ENCODE results near the gene FAP. TPM values are rescaled to one million over a fixed set of nuclear protein-coding genes. Genes with fewer than 3 reads are reported as not detected.

FAP gene
- total and polyA plus RNA-seq, 7 experiments from 2014 or later, result not detected

DNA sequence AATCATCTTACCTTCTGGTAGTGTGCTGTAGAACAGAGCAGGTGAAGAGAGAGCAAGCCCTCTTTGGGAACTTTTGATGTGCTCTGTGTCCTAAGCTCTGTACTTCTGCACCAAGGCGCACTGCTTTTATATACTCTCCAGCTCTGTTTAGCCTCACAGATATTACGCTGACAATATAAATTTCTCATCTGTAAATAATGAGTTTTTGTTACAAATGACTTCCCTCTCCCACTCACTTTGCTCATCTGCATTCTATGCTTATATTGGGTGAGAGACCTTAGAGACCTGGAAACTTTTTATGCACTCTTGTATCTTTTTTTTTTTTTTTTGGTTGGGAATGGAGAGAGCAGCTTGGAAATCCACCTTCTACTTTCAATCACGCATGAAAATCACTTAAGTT lies 91.1 kb downstream of the FAP start, which contains the start of gene GCG:
Gene GCG, minus strand, starts transcription at position 101 of the 400 bp plus-strand sequence. CDS start 3,069 bp downstream, outside the sequence.
- peaks cover 0 to 7% (median 5%) of the 10 kb centered on the region in 7 donors for H3K4me1 Mint-ChIP-seq
- H3K4me1 ChIP-seq (ENCODE audit: control insufficient read depth in 2 of 2, insufficient read depth in 2 of 2, low read length in 2 of 2), result no peaks in the 10 kb centered on the region
- H3K36me3 ChIP-seq (ENCODE audit: control insufficient read depth in 2 of 3, insufficient read depth in 3 of 3, low read length in 3 of 3), result no peaks in the 10 kb centered on the region
- H3K4me3 Mint-ChIP-seq, result no peak within 1 kb of the TSS
- H3K27me3 ChIP-seq (ENCODE audit: control insufficient read depth in 2 of 2, insufficient read depth in 2 of 2, low read length in 2 of 2), result no peaks in the 10 kb centered on the region
- no peak within 1 kb of the TSS for H3K4me3 ChIP-seq (ENCODE audit: low read length)
- no peaks in the 10 kb centered on the region for H3K9me3 Mint-ChIP-seq
- H3K27me3 Mint-ChIP-seq, result peaks cover 24 to 69% (median 48%) of the 10 kb centered on the region in 5 donors
- no peak within 1 kb of the TSS for H3K27ac ChIP-seq (ENCODE audit: low read depth, low read length)
- DNase-seq, result no peak
- ChIA-PET POLR2A (no interaction called here), CTCF (interaction anchor here (0.6 to 0.7 kb wide), 2 partner anchors 144 to 298 kb away, joined by 3 to 4 read pairs; no protein-coding TSS in a partner anchor)
- no peak within 1 kb of the TSS for H3K27ac Mint-ChIP-seq
- intact Hi-C loops (cut with micrococcal nuclease), result loop anchor here in 1 of 2 donors (10.0 kb wide), 1 partner anchor 567 kb away; no protein-coding TSS in a partner anchor
- ATAC-seq, result no peak
- H3K9me3 ChIP-seq (ENCODE audit: control insufficient read depth in 2 of 3, low read length in 3 of 3), result no peaks in the 10 kb centered on the region
- H3K36me3 Mint-ChIP-seq, result no peaks in the 10 kb centered on the region

DNA sequence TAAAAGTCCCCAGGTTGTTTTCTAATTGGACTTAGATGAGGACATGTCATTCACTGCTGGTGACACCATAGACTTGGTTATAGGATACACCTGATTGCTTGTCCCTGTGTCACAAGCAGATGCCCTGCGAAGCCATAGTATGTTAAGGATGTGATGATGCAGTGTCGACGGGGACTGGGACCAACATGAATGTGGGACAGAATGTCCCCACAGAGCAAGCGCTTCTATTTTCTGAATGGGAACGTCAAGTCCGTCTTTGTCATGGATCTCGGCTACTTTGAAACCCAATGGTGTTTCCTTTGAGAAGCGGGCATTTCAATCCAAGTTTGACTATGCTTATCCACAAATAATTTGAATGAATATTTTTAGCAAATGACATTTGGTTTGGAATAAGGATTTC lies 93.3 kb downstream of the FAP start:
- Histone ChIP-seq H3K27me3 (ENCODE audit: control insufficient read depth in 2 of 2, insufficient read depth in 2 of 2, low read length in 2 of 2) (no peaks in the 10 kb centered on the region), H3K4me3 (ENCODE audit: low read length) (no peak overlapping the region), H3K4me1 (ENCODE audit: control insufficient read depth in 2 of 2, insufficient read depth in 2 of 2, low read length in 2 of 2) (no peaks in the 10 kb centered on the region), H3K36me3 (ENCODE audit: control insufficient read depth in 2 of 3, insufficient read depth in 3 of 3, low read length in 3 of 3) (no peaks in the 10 kb centered on the region), H3K9me3 (ENCODE audit: control insufficient read depth in 2 of 3, low read length in 3 of 3) (no peaks in the 10 kb centered on the region), H3K27ac (ENCODE audit: low read depth, low read length) (no peak overlapping the region)
- no peak overlapping the region for H3K4me3 Mint-ChIP-seq
- peaks cover 0 to 4% (median 0%) of the 10 kb centered on the region in 5 donors for H3K36me3 Mint-ChIP-seq
- no peaks in the 10 kb centered on the region for H3K9me3 Mint-ChIP-seq
- intact Hi-C loops (cut with micrococcal nuclease), result loop anchor here in 1 of 2 donors (10.0 kb wide), 1 partner anchor 565 kb away; no protein-coding TSS in a partner anchor
- ChIA-PET CTCF (no interaction called here), POLR2A (no interaction called here)
- no peak for ATAC-seq
- no peak overlapping the region for H3K27ac Mint-ChIP-seq
- H3K27me3 Mint-ChIP-seq, result peaks cover 34 to 77% (median 61%) of the 10 kb centered on the region in 5 donors
- H3K4me1 Mint-ChIP-seq, result peaks cover 0 to 7% (median 5%) of the 10 kb centered on the region in 7 donors
- DNase-seq, result no peak

DNA sequence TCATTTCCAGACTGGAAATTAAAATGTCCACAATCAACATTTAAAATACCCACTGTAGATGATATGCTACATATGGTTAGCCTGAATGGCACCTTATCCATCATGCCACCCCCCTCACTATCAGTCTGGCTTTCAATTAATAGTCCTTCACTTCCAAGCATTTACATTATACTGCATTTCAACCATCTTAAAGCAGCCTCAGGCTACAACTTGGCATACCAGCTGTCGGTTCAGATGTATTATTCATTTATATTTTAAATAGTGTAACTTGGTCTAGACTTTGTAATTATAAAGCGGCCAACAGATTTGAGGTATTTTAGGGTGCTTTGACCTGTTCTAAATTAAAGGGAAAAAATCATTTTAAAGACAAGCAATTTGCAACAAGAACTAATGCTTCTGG lies 93.8 kb downstream of the FAP start:
- Mint-ChIP-seq H3K4me3 (no peak overlapping the region), H3K27ac (no peak overlapping the region), H3K4me1 (peaks cover 0 to 7% (median 5%) of the 10 kb centered on the region in 7 donors), H3K9me3 (no peaks in the 10 kb centered on the region), H3K36me3 (peaks cover 0 to 4% (median 0%) of the 10 kb centered on the region in 5 donors), H3K27me3 (peaks cover 34 to 74% (median 58%) of the 10 kb centered on the region in 5 donors)
- no peak overlapping the region for H3K4me3 ChIP-seq (ENCODE audit: low read length)
- no peaks in the 10 kb centered on the region for H3K27me3 ChIP-seq (ENCODE audit: control insufficient read depth in 2 of 2, insufficient read depth in 2 of 2, low read length in 2 of 2)
- DNase-seq (no peak), ATAC-seq (no peak)
- H3K36me3 ChIP-seq (ENCODE audit: control insufficient read depth in 2 of 3, insufficient read depth in 3 of 3, low read length in 3 of 3), result no peaks in the 10 kb centered on the region
- H3K4me1 ChIP-seq (ENCODE audit: control insufficient read depth in 2 of 2, insufficient read depth in 2 of 2, low read length in 2 of 2), result no peaks in the 10 kb centered on the region
- ChIA-PET CTCF (no interaction called here), POLR2A (no interaction called here)
- H3K27ac ChIP-seq (ENCODE audit: low read depth, low read length), result no peak overlapping the region
- no peaks in the 10 kb centered on the region for H3K9me3 ChIP-seq (ENCODE audit: control insufficient read depth in 2 of 3, low read length in 3 of 3)
- intact Hi-C loops (cut with micrococcal nuclease), result no loop called here

DNA sequence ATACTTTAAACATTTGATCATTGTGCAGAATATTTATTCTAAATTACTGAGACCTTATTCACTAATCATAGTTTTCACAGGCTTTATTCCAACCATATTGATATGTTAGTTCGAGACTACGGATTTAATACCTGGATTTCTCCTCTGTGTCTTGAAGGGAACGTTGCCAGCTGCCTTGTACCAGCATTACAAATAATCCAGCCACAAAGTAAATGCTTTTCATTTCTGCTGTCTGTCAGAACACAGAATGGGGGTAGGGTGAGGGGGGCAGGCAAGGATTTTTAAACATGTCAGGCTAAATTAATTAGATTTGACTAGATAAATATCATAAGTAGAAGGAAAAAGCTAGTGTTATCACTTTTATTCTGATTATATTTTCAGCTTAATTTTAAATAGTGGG lies 94.3 kb downstream of the FAP start:
- peaks cover 31 to 69% (median 55%) of the 10 kb centered on the region in 5 donors for H3K27me3 Mint-ChIP-seq

GRCh38 chr2:162143969-162144368 lies 99.3 kb downstream of the FAP start:
- Mint-ChIP-seq H3K36me3 (peaks cover 0 to 4% (median 0%) of the 10 kb centered on the region in 5 donors), H3K9me3 (no peaks in the 10 kb centered on the region), H3K4me3 (no peak overlapping the region), H3K27ac (no peak overlapping the region), H3K27me3 (peaks cover 30 to 67% (median 41%) of the 10 kb centered on the region in 5 donors), H3K4me1 (no peaks in the 10 kb centered on the region)
- intact Hi-C loops (cut with micrococcal nuclease), result no loop called here
- Histone ChIP-seq H3K9me3 (ENCODE audit: control insufficient read depth in 2 of 3, low read length in 3 of 3) (no peaks in the 10 kb centered on the region), H3K4me3 (ENCODE audit: low read length) (no peak overlapping the region), H3K4me1 (ENCODE audit: control insufficient read depth in 2 of 2, insufficient read depth in 2 of 2, low read length in 2 of 2) (no peaks in the 10 kb centered on the region), H3K27ac (ENCODE audit: low read depth, low read length) (no peak overlapping the region), H3K36me3 (ENCODE audit: control insufficient read depth in 2 of 3, insufficient read depth in 3 of 3, low read length in 3 of 3) (no peaks in the 10 kb centered on the region), H3K27me3 (ENCODE audit: control insufficient read depth in 2 of 2, insufficient read depth in 2 of 2, low read length in 2 of 2) (peaks cover 0 to 3% of the 10 kb centered on the region in 2 donors)
- ChIA-PET CTCF (interaction anchor here (2.0 kb wide), 1 partner anchor 9 kb away, joined by 7 read pairs; no protein-coding TSS in a partner anchor), POLR2A (no interaction called here)
- DNase-seq (no peak), ATAC-seq (no peak)

More for the DNA sequence above, 94.3 kb downstream of the FAP start:
- H3K27ac ChIP-seq (ENCODE audit: low read depth, low read length), result no peak overlapping the region
- ChIA-PET POLR2A (no interaction called here), CTCF (interaction anchor here (0.7 kb wide), 1 partner anchor 72 kb away, joined by 3 read pairs; no protein-coding TSS in a partner anchor)
- no peak for DNase-seq
- no peak overlapping the region for H3K4me3 Mint-ChIP-seq
- H3K27ac Mint-ChIP-seq, result no peak overlapping the region
- H3K4me1 ChIP-seq (ENCODE audit: control insufficient read depth in 2 of 2, insufficient read depth in 2 of 2, low read length in 2 of 2), result no peaks in the 10 kb centered on the region
- intact Hi-C loops (cut with micrococcal nuclease), result no loop called here
- H3K9me3 ChIP-seq (ENCODE audit: control insufficient read depth in 2 of 3, low read length in 3 of 3), result no peaks in the 10 kb centered on the region
- H3K4me3 ChIP-seq (ENCODE audit: low read length), result no peak overlapping the region
- no peaks in the 10 kb centered on the region for H3K9me3 Mint-ChIP-seq
- no peaks in the 10 kb centered on the region for H3K27me3 ChIP-seq (ENCODE audit: control insufficient read depth in 2 of 2, insufficient read depth in 2 of 2, low read length in 2 of 2)
- ATAC-seq, result no peak
- peaks cover 0 to 4% (median 0%) of the 10 kb centered on the region in 5 donors for H3K36me3 Mint-ChIP-seq
- no peaks in the 10 kb centered on the region for H3K36me3 ChIP-seq (ENCODE audit: control insufficient read depth in 2 of 3, insufficient read depth in 3 of 3, low read length in 3 of 3)
- peaks cover 0 to 4% (median 3%) of the 10 kb centered on the region in 7 donors for H3K4me1 Mint-ChIP-seq

GRCh38 chr2:162138310-162138709 lies 104.9 kb downstream of the FAP start:
- Histone ChIP-seq H3K36me3 (ENCODE audit: control insufficient read depth in 2 of 3, insufficient read depth in 3 of 3, low read length in 3 of 3) (no peaks in the 10 kb centered on the region), H3K27me3 (ENCODE audit: control insufficient read depth in 2 of 2, insufficient read depth in 2 of 2, low read length in 2 of 2) (peaks cover 0 to 3% of the 10 kb centered on the region in 2 donors), H3K4me3 (ENCODE audit: low read length) (no peak overlapping the region), H3K27ac (ENCODE audit: low read depth, low read length) (no peak overlapping the region), H3K4me1 (ENCODE audit: control insufficient read depth in 2 of 2, insufficient read depth in 2 of 2, low read length in 2 of 2) (no peaks in the 10 kb centered on the region), H3K9me3 (ENCODE audit: control insufficient read depth in 2 of 3, low read length in 3 of 3) (no peaks in the 10 kb centered on the region)
- CTCF ChIA-PET, result no interaction called here
- no peak for DNase-seq
- ATAC-seq, result no peak
- H3K36me3 Mint-ChIP-seq, result no peaks in the 10 kb centered on the region
- H3K9me3 Mint-ChIP-seq, result no peaks in the 10 kb centered on the region
- no peaks in the 10 kb centered on the region for H3K4me1 Mint-ChIP-seq
- no peak overlapping the region for H3K4me3 Mint-ChIP-seq
- intact Hi-C loops (cut with micrococcal nuclease), result no loop called here
- no peak overlapping the region for H3K27ac Mint-ChIP-seq
- POLR2A ChIA-PET, result no interaction called here
- peaks cover 0 to 53% (median 21%) of the 10 kb centered on the region in 5 donors for H3K27me3 Mint-ChIP-seq

DNA sequence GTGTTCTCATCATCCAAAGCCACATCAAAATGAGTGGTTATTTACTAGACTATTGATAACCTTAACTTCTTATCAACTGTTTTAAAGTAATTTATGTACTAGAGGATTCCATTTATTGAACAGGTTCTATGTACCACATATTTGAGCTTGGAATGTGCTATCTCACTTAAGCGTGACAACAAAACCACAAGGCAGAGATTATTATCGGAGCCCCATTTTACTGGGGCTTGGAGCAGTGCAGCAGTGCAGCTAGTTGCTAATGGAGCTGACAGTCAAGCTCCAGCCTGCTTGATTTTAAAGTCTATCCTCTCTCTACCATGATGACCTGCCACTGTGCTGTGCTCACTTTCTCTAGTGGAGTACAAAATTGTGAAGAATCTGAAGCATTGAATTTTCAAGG lies 115.8 kb downstream of the FAP start:
- Histone ChIP-seq H3K36me3 (ENCODE audit: control insufficient read depth in 2 of 3, insufficient read depth in 3 of 3, low read length in 3 of 3) (no peaks in the 10 kb centered on the region), H3K27me3 (ENCODE audit: control insufficient read depth in 2 of 2, insufficient read depth in 2 of 2, low read length in 2 of 2) (no peaks in the 10 kb centered on the region), H3K9me3 (ENCODE audit: control insufficient read depth in 2 of 3, low read length in 3 of 3) (no peaks in the 10 kb centered on the region), H3K4me3 (ENCODE audit: low read length) (no peak overlapping the region), H3K4me1 (ENCODE audit: control insufficient read depth in 2 of 2, insufficient read depth in 2 of 2, low read length in 2 of 2) (no peaks in the 10 kb centered on the region), H3K27ac (ENCODE audit: low read depth, low read length) (no peak overlapping the region)
- ChIA-PET POLR2A (no interaction called here), CTCF (interaction anchor here (1.0 to 3.9 kb wide), 5 partner anchors 10 to 540 kb away, joined by 3 to 29 read pairs (median 5); no protein-coding TSS in a partner anchor)
- Mint-ChIP-seq H3K36me3 (no peaks in the 10 kb centered on the region), H3K27ac (no peak overlapping the region), H3K4me1 (peaks cover 0 to 24% (median 6%) of the 10 kb centered on the region in 7 donors), H3K9me3 (no peaks in the 10 kb centered on the region), H3K4me3 (no peak overlapping the region), H3K27me3 (peaks cover 0 to 31% (median 0%) of the 10 kb centered on the region in 5 donors)
- ATAC-seq (no peak), DNase-seq (no peak)
- intact Hi-C loops (cut with micrococcal nuclease), result loop anchor here in 1 of 2 donors (10.0 kb wide), 1 partner anchor 903 kb away; no protein-coding TSS in a partner anchor

Measured in naive thymus-derived CD4-positive, alpha-beta T cell (primary cell).